ENCODE measurements around the gene HPS1.

DNA sequence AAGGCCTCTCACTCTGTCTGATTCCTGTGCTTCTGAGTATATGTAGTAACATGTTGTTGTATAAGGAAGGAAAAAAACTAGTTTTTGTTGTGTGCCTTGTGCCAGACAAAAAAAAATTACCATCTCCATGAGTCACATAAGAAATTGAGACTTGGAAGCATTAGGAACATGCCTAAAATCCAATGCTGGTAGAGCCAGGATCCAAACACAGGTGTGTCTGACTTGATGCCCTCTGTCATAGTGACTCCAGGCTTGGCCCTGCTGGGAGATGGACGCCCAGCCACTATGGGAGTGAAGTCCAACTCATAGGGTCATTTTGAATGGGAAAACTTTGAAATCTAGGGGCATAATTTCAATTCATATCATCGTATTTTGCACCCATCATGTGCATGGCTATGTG, 69.7 kb downstream of the HPS1 start:
- TF ChIP-seq, protein P1, sequence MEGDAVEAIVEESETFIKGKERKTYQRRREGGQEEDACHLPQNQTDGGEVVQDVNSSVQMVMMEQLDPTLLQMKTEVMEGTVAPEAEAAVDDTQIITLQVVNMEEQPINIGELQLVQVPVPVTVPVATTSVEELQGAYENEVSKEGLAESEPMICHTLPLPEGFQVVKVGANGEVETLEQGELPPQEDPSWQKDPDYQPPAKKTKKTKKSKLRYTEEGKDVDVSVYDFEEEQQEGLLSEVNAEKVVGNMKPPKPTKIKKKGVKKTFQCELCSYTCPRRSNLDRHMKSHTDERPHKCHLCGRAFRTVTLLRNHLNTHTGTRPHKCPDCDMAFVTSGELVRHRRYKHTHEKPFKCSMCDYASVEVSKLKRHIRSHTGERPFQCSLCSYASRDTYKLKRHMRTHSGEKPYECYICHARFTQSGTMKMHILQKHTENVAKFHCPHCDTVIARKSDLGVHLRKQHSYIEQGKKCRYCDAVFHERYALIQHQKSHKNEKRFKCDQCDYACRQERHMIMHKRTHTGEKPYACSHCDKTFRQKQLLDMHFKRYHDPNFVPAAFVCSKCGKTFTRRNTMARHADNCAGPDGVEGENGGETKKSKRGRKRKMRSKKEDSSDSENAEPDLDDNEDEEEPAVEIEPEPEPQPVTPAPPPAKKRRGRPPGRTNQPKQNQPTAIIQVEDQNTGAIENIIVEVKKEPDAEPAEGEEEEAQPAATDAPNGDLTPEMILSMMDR (IDR thresholded peaks at IDR 0.05; ENCODE audit: low read depth, low read length, poor library complexity, severe bottlenecking): no peak
- TF ChIP-seq EZH2phosphoT487 (IDR thresholded peaks at IDR 0.05; ENCODE audit: borderline replicate concordance, low read length): no peak

All from DOHH2 (cell line).